Uterus (tissue), 2 donors: ENCODE data around the gene MARCHF11.

Source experiments
- CTCF ChIP-seq, 4 experiments: fragments of 200-600 bp in 2 of 4; fragments of 450-650 bp in 2 of 4; sonication (generic) in 2 of 4; IDR thresholded peaks; one replicate each; pipeline ENCODE4 v1.5.1; 2016 to 2019; ENCODE audit warnings: antibody characterized with exemption in 4 of 4, mild to moderate bottlenecking in 2 of 4, moderate library complexity in 1 of 4
- POLR2A ChIP-seq, 2 donors: fragments of 450-650 bp; IDR thresholded peaks; one replicate each; pipeline ENCODE4 v1.6.1; 2016; ENCODE audit warnings: antibody characterized with exemption in 2 of 2, mild to moderate bottlenecking in 1 of 2, moderate library complexity in 1 of 2

DNA sequence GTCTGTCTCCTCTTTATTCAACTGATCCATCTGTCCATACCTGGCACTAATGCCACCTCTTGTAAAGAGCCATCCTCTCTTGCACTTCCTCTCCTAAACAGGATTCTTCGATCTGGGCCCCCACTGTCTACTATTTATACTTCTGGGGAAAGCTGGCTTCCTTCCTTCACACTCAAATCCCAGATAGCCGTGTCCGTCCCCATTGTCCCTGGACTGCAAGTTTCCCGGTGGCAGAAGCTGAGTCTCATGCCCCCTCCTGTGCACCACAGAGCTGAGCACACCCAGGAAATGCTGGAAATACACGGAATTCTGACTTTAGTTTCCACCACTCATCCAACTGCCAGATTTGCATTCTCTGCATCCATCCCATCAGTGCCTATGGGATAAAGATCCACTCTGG lies 84.0 kb downstream of the MARCHF11 start:
- TF ChIP-seq CTCF (IDR thresholded peaks at IDR 0.05) (no peak), POLR2A (IDR thresholded peaks at IDR 0.05) (no peak)
